Measurements from ENCODE around the gene AADACL2.

DNA sequence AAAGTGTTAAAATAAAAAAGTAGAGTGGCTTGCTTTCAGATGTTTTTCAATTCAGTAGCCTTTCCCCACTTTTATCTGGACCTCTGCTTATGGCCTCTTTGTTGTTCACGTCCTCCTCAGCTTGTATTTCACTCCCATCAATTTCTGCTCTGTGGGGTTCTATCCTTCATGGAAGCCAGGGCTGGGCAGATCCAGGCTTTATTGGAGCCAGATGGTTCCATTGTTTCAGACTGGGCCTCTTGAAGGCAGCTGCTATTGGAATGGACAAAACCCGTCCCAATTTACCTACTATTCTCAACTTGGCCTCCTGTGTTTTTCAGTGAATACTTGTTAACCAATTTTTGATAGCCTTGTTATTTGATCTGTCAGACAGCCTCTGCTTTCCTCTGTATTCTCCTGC, 10.9 kb upstream of the AADACL2 start:
- TF ChIP-seq, protein P1, sequence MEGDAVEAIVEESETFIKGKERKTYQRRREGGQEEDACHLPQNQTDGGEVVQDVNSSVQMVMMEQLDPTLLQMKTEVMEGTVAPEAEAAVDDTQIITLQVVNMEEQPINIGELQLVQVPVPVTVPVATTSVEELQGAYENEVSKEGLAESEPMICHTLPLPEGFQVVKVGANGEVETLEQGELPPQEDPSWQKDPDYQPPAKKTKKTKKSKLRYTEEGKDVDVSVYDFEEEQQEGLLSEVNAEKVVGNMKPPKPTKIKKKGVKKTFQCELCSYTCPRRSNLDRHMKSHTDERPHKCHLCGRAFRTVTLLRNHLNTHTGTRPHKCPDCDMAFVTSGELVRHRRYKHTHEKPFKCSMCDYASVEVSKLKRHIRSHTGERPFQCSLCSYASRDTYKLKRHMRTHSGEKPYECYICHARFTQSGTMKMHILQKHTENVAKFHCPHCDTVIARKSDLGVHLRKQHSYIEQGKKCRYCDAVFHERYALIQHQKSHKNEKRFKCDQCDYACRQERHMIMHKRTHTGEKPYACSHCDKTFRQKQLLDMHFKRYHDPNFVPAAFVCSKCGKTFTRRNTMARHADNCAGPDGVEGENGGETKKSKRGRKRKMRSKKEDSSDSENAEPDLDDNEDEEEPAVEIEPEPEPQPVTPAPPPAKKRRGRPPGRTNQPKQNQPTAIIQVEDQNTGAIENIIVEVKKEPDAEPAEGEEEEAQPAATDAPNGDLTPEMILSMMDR (conservative IDR thresholded peaks at IDR 0.05; ENCODE audit: low read length): no peak
- no peak for TF ChIP-seq EZH2phosphoT487 (IDR thresholded peaks at IDR 0.05; ENCODE audit: borderline replicate concordance)

Measured in Loucy (cell line).